Activated B cell treated with CpG ODN at 0.5 μM for 24 hours (primary cell): ENCODE data around the gene MYH11. TPM values are rescaled to one million over a fixed set of nuclear protein-coding genes. Genes with fewer than 3 reads are reported as not detected.

ENCODE experiments used
- ATAC-seq: fragments of 200-7000 bp; cut with Tn5 transposase; one replicate; pipeline ENCODE4 v1.10.0; 2021; ENCODE audit warnings: low read depth, mild to moderate bottlenecking, moderate library complexity
- CTCF ChIA-PET: fragments of 350-600 bp; sonication (Branson Sonifier 250); formaldehyde crosslinking; loops from one replicate; lab custom pipeline; 2021; ENCODE audit warnings: antibody characterized with exemption; lab: Charles Lee
- POLR2A ChIA-PET: fragments of 350-600 bp; sonication (Branson Sonifier 250); formaldehyde crosslinking; loops from one replicate; lab custom pipeline; 2021; ENCODE audit warnings: antibody characterized with exemption; lab: Charles Lee
- DNase-seq: peaks from one replicate; pipeline ENCODE4 v3.0.0; 2022
- H3K27ac Mint-ChIP-seq: one replicate; pipeline ENCODE4 v1.8.0; 2020; ENCODE audit warnings: mixed read lengths
- H3K27me3 Mint-ChIP-seq: one replicate; pipeline ENCODE4 v1.8.0; 2021; ENCODE audit warnings: mixed read lengths
- H3K36me3 Mint-ChIP-seq: one replicate; pipeline ENCODE4 v1.8.0; 2021; ENCODE audit warnings: low read depth, mixed read lengths
- H3K4me1 Mint-ChIP-seq: one replicate; pipeline ENCODE4 v1.8.0; 2021; ENCODE audit warnings: mixed read lengths
- H3K4me3 Mint-ChIP-seq: one replicate; pipeline ENCODE4 v1.8.0; 2020; ENCODE audit warnings: mild to moderate bottlenecking, mixed read lengths
- H3K9me3 Mint-ChIP-seq: one replicate; pipeline ENCODE4 v1.8.0; 2020; ENCODE audit warnings: mixed read lengths
- intact Hi-C: fragments of 100-400 bp; cut with micrococcal nuclease; formaldehyde crosslinking; loops from one replicate; pipeline ENCODE4 v1.15.1; 2024
- total RNA-seq: library from RNA; stranded (reverse); gene quantifications from 2 replicates; pipeline ENCODE4 v1.2.3, GENCODE V29; 2022
- TF ChIP-seq, protein P1 (sequence below): fragments of 200-600 bp; IDR thresholded peaks from one replicate; pipeline ENCODE4 v1.8.0; 2022; ENCODE audit warnings: antibody characterized with exemption, mild to moderate bottlenecking

The MYH11 gene
- total RNA-seq, 1 donor from 2014 or later: 0.58 TPM

GRCh38 chr16:15759070-15759469 lies 97.8 kb downstream of the MYH11 start:
- DNase-seq: no peak
- ATAC-seq: no peak
- intact Hi-C loops: no loop called here
- Mint-ChIP-seq H3K4me3 (no peak overlapping the region), H3K9me3 (no peaks in the 10 kb centered on the region), H3K4me1 (peaks cover 5% of the 10 kb centered on the region), H3K36me3 (no peaks in the 10 kb centered on the region), H3K27me3 (peaks cover 25% of the 10 kb centered on the region), H3K27ac (no peak overlapping the region)
- ChIA-PET POLR2A (interaction anchor here (0.7 kb wide), 1 partner anchor 53 kb away, joined by 7 read pairs; no protein-coding TSS in a partner anchor), CTCF (no interaction called here)
- TF ChIP-seq, protein P1, sequence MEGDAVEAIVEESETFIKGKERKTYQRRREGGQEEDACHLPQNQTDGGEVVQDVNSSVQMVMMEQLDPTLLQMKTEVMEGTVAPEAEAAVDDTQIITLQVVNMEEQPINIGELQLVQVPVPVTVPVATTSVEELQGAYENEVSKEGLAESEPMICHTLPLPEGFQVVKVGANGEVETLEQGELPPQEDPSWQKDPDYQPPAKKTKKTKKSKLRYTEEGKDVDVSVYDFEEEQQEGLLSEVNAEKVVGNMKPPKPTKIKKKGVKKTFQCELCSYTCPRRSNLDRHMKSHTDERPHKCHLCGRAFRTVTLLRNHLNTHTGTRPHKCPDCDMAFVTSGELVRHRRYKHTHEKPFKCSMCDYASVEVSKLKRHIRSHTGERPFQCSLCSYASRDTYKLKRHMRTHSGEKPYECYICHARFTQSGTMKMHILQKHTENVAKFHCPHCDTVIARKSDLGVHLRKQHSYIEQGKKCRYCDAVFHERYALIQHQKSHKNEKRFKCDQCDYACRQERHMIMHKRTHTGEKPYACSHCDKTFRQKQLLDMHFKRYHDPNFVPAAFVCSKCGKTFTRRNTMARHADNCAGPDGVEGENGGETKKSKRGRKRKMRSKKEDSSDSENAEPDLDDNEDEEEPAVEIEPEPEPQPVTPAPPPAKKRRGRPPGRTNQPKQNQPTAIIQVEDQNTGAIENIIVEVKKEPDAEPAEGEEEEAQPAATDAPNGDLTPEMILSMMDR: no peak

GRCh38 chr16:15757630-15758251 lies 99.1 kb downstream of the MYH11 start:
- POLR2A ChIA-PET: no interaction called here
- TF ChIP-seq, protein P1: no peak
- no peaks in the 10 kb centered on the region for H3K9me3 Mint-ChIP-seq
- DNase-seq (no peak), ATAC-seq (no peak)
- no peaks in the 10 kb centered on the region for H3K36me3 Mint-ChIP-seq
- H3K27me3 Mint-ChIP-seq: peaks cover 24% of the 10 kb centered on the region
- H3K4me3 Mint-ChIP-seq: no peak overlapping the region
- no peak overlapping the region for H3K27ac Mint-ChIP-seq
- CTCF ChIA-PET: no interaction called here
- H3K4me1 Mint-ChIP-seq: peaks cover 5% of the 10 kb centered on the region
- intact Hi-C loops: no loop called here

DNA sequence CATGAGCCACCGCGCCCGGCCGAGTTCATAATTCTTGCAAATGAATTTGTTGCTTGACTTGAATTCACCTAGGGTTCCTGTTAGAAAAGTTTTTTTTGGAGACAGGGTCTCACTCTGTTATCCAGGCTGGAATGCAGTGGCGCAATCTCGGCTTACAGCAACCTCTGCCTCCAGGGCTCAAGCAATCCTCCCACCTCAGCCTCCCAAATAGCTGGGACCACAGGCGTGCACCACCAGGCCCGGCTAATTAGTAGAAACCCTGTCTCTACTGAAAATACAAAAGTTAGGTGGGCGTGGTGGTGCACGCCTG lies 99.8 kb downstream of the MYH11 start:
- no peaks in the 10 kb centered on the region for H3K36me3 Mint-ChIP-seq
- peaks cover 5% of the 10 kb centered on the region for H3K4me1 Mint-ChIP-seq
- no peak for ATAC-seq
- no peak for DNase-seq
- ChIA-PET CTCF (no interaction called here), POLR2A (interaction anchor here (0.6 kb wide), 1 partner anchor 371 kb away, joined by 7 read pairs; no protein-coding TSS in a partner anchor)
- H3K27me3 Mint-ChIP-seq: peaks cover 17% of the 10 kb centered on the region
- intact Hi-C loops: no loop called here
- no peak overlapping the region for H3K27ac Mint-ChIP-seq
- H3K4me3 Mint-ChIP-seq: no peak overlapping the region
- TF ChIP-seq, protein P1: no peak
- H3K9me3 Mint-ChIP-seq: no peaks in the 10 kb centered on the region

DNA sequence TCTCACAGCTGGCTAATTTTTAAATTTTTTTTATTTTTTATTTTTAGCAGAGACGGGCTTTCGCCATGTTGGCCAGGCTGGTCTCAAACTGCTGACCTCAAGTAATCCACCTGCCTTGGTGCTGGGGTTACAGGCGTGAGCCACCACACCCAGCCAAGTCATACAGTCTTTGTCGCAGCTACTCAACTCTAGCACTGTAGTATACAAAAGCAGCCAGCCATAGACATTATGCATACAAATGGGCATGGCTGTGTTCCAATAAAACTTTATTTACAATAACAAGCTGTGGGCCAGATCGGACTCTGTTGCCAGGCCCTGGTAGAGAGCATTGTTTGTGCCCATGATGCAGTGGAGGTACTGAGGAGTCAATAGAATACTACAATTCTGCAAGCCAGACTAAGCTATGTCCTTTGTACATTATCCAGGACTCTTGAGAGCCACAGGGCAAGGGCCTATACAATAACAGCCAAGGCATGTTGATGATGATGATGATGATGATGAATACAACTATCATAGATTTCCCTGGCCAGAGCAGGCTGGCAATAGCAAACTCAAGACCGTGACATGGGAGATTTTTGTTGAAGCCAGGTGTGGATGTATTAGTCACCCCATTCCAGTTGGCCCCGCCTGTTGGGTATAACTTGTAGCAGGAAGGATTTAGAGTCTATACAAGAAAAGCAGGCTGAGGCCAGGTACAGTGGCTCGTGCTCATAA lies 101.8 kb downstream of the MYH11 start:
- Mint-ChIP-seq H3K27ac (no peak overlapping the region), H3K9me3 (no peaks in the 10 kb centered on the region)
- POLR2A ChIA-PET: no interaction called here

More for the DNA sequence above, 101.8 kb downstream of the MYH11 start:
- Mint-ChIP-seq H3K36me3 (no peaks in the 10 kb centered on the region), H3K4me3 (no peak overlapping the region), H3K27me3 (peaks cover 8% of the 10 kb centered on the region), H3K4me1 (peaks cover 5% of the 10 kb centered on the region)
- TF ChIP-seq, protein P1: no peak
- DNase-seq (no peak), ATAC-seq (no peak)
- CTCF ChIA-PET: interaction anchor here (0.7 kb wide), 1 partner anchor 9 kb away, joined by 3 read pairs; no protein-coding TSS in a partner anchor
- intact Hi-C loops: no loop called here
